ENCODE data around the gene PPP1R3A. TPM values are rescaled to one million over a fixed set of nuclear protein-coding genes. Genes with fewer than 3 reads are reported as not detected.

PPP1R3A gene
- total RNA-seq, 1 experiment from 2014 or later, result not detected

DNA sequence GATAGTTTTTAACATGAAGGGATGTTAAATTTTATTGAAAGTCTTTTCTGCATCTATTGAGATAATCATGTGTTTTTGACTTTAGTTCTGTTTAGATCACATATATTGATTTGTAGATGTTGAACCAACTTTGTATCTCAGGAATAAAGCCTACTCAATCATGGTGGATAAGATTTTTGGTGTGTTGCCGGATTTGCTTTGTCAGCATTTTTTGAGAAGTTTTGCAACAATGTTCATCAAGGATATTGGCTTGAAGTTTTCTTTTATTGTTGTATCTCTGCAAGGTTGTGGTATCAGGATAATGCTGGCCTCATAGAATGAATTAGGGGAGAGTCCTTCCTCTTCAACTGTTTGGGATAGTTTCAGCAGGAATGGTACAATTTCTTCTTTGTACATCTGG lies 9.3 kb upstream of the PPP1R3A start:
- H3K4me2 ChIP-seq (ENCODE audit: insufficient read depth, insufficient read length, low read length), result no peak overlapping the region
- H2BK12ac ChIP-seq (ENCODE audit: insufficient read length, low read depth, low read length), result no peak overlapping the region
- peaks cover 9 to 16% of the 10 kb centered on the region in 2 experiments for H3K9me3 Mint-ChIP-seq
- no peaks in the 10 kb centered on the region for H4K20me1 ChIP-seq (ENCODE audit: control insufficient read depth, insufficient read depth, insufficient read length)
- TF ChIP-seq, protein P1, sequence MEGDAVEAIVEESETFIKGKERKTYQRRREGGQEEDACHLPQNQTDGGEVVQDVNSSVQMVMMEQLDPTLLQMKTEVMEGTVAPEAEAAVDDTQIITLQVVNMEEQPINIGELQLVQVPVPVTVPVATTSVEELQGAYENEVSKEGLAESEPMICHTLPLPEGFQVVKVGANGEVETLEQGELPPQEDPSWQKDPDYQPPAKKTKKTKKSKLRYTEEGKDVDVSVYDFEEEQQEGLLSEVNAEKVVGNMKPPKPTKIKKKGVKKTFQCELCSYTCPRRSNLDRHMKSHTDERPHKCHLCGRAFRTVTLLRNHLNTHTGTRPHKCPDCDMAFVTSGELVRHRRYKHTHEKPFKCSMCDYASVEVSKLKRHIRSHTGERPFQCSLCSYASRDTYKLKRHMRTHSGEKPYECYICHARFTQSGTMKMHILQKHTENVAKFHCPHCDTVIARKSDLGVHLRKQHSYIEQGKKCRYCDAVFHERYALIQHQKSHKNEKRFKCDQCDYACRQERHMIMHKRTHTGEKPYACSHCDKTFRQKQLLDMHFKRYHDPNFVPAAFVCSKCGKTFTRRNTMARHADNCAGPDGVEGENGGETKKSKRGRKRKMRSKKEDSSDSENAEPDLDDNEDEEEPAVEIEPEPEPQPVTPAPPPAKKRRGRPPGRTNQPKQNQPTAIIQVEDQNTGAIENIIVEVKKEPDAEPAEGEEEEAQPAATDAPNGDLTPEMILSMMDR (conservative IDR thresholded peaks at IDR 0.05), result no peak
- no peaks in the 10 kb centered on the region; the same call in none of the 2 replicates for H3K27me3 Mint-ChIP-seq (ENCODE audit: low read depth)
- no peaks in the 10 kb centered on the region for H3K27me3 ChIP-seq (ENCODE audit: insufficient read depth, low read length)
- WGBS (ENCODE audit: extremely low coverage, insufficient read length, low lambda C conversion rate), result no CpG with 5 or more reads among the region's 1 CpG
- H3K4me1 ChIP-seq (ENCODE audit: insufficient read depth, low read length), result no peaks in the 10 kb centered on the region
- H4K91ac ChIP-seq (ENCODE audit: insufficient read length, low read depth, low read length), result no peak overlapping the region
- no peak overlapping the region for H2BK120ac ChIP-seq (ENCODE audit: low read depth, low read length, poor library complexity, severe bottlenecking)
- H3K56ac ChIP-seq (ENCODE audit: insufficient read length, low read depth, low read length), result no peak overlapping the region
- no peak overlapping the region for H3K27ac Mint-ChIP-seq
- H4K5ac ChIP-seq (ENCODE audit: insufficient read length, low read depth, low read length), result no peak overlapping the region
- peaks cover 0 to 3% of the 10 kb centered on the region in 2 experiments; a peak in 2 of 4 replicates for H3K4me1 Mint-ChIP-seq
- H3K79me2 ChIP-seq (ENCODE audit: insufficient read depth, low read length), result no peaks in the 10 kb centered on the region; the same call in 1 of the 2 replicates
- no peak overlapping the region for H3K4ac ChIP-seq (ENCODE audit: low read depth, low read length)
- H2AK5ac ChIP-seq (ENCODE audit: insufficient read length, low read length), result no peak overlapping the region
- no peak overlapping the region for H2AFZ ChIP-seq (ENCODE audit: low read length)
- no peak for DNase-seq
- H3K79me1 ChIP-seq (ENCODE audit: insufficient read depth, low read depth, low read length, poor library complexity, severe bottlenecking), result no peaks in the 10 kb centered on the region
- no peak overlapping the region for H3K4me3 Mint-ChIP-seq
- peaks cover 0 to 2% (median 0%) of the 10 kb centered on the region in 3 experiments; a peak in 4 of 7 replicates for H3K36me3 Mint-ChIP-seq (ENCODE audit: insufficient read depth in 1 of 3, low read depth in 3 of 3)
- no peak overlapping the region for H4K8ac ChIP-seq (replicated peaks; ENCODE audit: insufficient read length, low read depth, low read length)
- no peak overlapping the region for H2BK15ac ChIP-seq (ENCODE audit: low read depth, low read length)
- no peak overlapping the region for H3K23ac ChIP-seq (ENCODE audit: insufficient read length, low read depth, low read length)
- H3K14ac ChIP-seq (ENCODE audit: insufficient read depth, low read length), result no peak overlapping the region
- H3K23me2 ChIP-seq (ENCODE audit: insufficient read length, low read depth, low read length, poor library complexity, severe bottlenecking), result no peaks in the 10 kb centered on the region
- H3T11ph ChIP-seq (ENCODE audit: low read length), result no peak overlapping the region
- no peak overlapping the region for H2BK20ac ChIP-seq (ENCODE audit: low read depth, low read length, poor library complexity, severe bottlenecking)
- no peak overlapping the region for H3K18ac ChIP-seq (ENCODE audit: insufficient read length, low read depth, low read length)
- no peak overlapping the region for H2BK5ac ChIP-seq (ENCODE audit: insufficient read length, low read length)
- H3K9me3 ChIP-seq (ENCODE audit: control insufficient read depth, low read depth, low read length), result no peaks in the 10 kb centered on the region
- no peak overlapping the region for H3K9ac ChIP-seq (ENCODE audit: extremely low read depth, insufficient read length, low read length)
- H3K27ac ChIP-seq (ENCODE audit: insufficient read length, low read depth, low read length), result no peak overlapping the region

All from H9 (cell line).